GM21423 (cell line): Measurements from ENCODE around the gene ZNF587B.
"Not testable (repeated sequence)": the region's sequence is repeated elsewhere in the genome, so short reads cannot be mapped to it uniquely, and the experiment has no call there.

Experiments used
- ATAC-seq: cut with Tn5 transposase; IDR thresholded peaks from one replicate; pipeline ENCODE4 v1.9.1; 2021; ENCODE audit warnings: mild to moderate bottlenecking, moderate library complexity; ENCODE audit not compliant: unreplicated experiment

Gene ZNF587B

DNA sequence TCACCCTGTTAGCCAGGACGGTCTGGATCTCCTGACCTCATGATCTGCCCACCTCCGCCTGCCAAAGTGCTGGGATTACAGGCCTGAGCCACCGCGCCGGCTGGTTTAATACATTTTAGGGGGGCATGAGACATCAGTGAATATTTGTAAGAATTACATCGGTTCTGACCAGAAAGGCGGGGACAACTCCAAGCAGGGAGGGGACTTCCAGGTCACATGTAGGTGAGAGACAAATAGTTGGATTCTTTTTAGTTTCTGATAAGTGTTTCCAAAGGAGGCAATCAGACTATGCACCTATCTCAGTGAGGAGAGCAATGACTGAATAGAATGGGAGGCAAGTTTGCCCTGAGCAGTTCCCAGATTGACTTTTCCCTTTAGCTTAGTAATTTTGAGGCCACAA is 11.7 kb upstream of the ZNF587B start:
- ATAC-seq = no peak

GRCh38 chr19:57819475-57820148 is 10.5 kb upstream of the ZNF587B start:
- peak; percentile 90 for ATAC-seq

GRCh38 chr19:57820599-57820998 is 9.5 kb upstream of the ZNF587B start:
- no peak for ATAC-seq

DNA sequence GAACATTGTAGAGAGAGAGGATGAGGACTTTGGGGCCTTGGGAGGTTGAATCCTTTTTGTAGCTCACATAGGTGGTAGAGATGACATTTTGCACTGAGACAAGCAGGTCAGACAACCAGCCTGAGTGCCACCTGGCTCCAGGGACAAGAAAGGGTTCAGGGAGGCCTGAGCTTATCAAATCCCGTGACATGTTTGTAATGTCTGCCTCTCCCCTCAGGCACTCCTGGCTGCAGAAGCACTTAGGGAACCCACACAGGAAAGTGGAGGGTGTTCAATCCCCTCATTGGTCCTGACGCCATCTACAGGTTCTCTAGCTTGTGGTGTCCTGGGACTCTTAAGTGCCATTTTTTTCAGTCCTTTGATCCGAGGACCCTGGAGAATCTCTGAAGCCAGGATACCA is 9.0 kb upstream of the ZNF587B start:
- ATAC-seq = not testable (repeated sequence)

DNA sequence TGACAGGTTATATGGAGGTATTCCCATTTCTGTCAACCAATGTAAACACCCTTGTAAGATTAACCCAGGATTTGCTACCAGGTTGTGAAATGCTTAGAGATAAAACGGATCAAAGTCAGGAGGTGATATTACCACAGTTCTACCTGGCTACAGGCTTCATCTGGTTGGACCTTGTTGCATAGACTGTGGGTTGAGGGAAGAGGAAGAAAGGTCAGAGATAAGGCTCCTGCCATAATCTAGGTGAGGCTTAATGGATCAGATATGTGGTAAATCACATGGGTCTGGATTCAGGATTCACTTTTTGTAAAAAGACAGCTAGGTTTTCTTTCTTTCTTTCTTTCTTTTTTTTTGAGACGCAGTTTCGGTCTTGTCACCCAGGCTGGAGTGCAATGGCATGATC is 8.6 kb upstream of the ZNF587B start:
- ATAC-seq = not testable (repeated sequence)

DNA sequence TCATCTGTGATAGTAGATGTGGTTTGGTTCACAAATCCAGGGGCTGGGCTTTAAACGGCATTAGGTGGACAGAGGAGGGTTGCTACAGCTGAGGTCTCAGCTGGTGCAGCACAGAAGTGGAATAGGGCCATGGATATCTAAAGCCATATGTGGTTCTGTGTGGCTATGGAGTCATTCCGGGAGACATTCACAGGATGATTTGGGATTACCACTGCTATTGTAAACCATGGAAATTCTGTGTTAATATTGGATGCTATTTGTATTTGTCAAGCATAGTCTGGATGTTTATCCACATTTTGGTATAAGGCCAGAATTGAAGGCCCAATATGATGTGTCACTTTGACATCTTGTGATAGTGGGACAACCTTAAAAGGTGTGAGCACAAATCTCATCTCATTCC is 6.9 kb upstream of the ZNF587B start:
- ATAC-seq = not testable (repeated sequence)

DNA sequence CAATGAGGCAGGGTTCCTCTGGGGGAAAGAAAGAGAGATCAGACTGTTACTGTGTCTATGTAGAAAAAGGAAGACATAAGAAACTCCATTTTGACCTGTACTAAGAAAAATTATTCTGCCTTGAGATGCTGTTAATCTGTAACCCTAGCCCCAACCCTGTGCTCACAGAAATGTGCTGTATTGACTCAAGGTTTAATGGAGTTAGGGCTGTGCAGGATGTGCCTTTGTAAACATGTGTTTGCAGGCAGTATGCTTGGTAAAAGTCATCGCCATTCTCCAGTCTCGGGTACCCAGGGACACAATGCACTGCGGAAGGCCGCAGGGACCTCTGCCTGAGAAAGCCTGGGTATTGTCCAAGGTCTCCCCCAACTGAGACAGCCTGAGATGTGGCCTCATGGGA is 6.5 kb upstream of the ZNF587B start:
- ATAC-seq = not testable (repeated sequence)

DNA sequence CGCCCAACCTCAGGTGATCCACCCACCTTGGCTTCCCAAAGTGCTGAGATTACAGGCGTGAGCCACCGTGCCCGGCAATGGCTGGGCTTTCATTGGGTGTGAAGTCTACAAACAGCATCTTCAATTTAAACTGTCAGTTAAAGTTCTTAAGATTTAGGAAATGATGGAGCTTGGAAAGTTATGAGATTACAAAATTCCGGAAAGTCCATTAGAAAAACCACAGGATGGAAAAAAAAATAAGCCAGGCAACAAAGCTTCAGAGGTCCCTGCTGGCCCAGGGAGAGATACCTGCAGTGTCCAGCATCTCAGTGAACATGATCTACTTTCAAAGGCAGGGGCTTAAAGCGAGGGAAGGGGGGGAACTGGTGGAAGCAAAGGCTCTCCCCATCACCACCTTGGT is 4.6 kb upstream of the ZNF587B start:
- ATAC-seq = no peak

GRCh38 chr19:57829316-57829715 is 783 bp upstream of the ZNF587B start:
- no peak for ATAC-seq

DNA sequence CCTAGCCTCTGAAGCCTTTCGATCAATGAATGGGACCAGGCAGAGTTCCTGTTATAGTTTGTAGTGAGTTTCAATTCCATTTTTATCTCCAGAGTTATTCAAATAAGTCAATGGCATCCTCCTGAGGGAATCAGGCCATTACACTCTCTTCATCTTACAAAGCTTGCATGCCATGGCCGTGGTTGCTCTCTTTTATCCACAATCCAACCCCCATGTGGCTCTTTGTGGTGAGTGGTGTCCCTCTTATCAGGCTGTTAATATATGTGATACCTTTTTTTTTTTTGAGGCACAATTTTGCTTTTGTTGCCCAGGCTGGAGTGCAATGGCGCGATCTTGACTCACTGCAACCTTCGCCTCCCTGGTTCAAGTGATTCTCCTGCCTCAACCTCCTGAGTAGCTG is 6.9 kb downstream of the ZNF587B start:
- ATAC-seq = not testable (repeated sequence)

GRCh38 chr19:57838622-57839191 is 8.6 kb downstream of the ZNF587B start:
- not testable (repeated sequence) for ATAC-seq

DNA sequence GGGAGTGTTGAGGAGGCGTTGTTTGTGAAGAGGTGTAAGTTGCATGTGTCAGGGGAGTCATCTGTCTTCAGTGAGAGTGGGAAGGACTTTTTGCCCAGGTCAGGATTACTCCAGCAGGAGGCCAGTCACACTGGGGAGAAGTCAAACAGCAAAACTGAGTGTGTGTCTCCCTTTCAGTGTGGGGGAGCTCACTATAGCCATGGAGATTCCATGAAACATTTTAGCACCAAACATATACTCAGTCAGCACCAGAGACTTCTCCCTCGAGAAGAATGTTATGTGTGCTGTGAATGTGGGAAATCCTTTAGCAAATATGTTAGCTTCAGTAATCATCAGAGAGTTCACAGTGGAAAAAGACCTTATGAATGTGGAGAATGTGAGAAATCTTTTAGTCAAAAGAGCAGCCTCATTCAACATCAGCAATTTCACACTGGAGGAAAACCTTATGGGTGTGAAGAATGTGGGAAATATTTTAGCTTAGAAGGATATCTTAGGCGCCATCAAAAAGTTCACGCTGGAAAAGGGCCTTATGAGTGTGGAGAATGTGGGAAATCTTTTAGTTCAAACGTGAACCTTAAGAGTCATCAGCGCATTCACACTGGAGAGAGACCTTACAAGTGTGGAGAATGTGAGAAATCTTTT is 11.1 kb downstream of the ZNF587B start:
- ATAC-seq = no peak

- not testable (repeated sequence) for ATAC-seq
Measured at GRCh38 chr19:57847164-57847563, 17.1 kb downstream of the ZNF587B start.

DNA sequence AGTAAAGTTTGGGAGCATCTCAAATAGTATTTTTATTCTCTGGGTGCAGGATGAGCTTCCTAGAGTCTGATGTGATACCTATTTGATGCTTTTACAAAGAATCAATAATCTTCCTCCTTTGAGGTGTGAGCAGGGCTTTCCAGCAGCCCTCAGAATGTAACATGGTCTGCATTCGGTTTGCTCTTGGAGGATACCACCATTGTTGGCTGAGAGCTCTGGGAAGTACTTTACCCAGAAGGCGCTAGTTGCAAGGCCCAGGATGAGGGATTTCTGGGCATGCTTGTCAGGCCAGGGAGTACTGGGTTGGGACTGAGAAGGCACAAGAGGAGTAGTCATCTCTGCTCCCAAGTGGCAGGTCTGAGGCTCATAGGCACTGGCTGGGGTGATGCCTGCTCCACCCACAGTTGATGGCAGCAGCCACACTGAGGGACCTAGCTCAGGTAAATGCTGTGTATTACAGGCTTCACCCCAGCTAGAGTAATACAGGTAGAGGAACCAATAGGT is 19.1 kb downstream of the ZNF587B start:
- ATAC-seq = peak; percentile 28

GRCh38 chr19:57849666-57850473 is 19.8 kb downstream of the ZNF587B start, which contains the start of gene ZNF587:
Gene ZNF587 (plus strand): TSS chr19:57849859. CDS start chr19:57850039, 180 bp downstream.
- ATAC-seq = peak; percentile 99

- ATAC-seq = no peak
Measured at GRCh38 chr19:57850553-57851017, 20.5 kb downstream of the ZNF587B start.

- not testable (repeated sequence) for ATAC-seq
Measured at GRCh38 chr19:57851812-57852603, 21.9 kb downstream of the ZNF587B start.

- not testable (repeated sequence) for ATAC-seq
Measured at GRCh38 chr19:57854117-57854516, 24.0 kb downstream of the ZNF587B start.

- ATAC-seq = not testable (repeated sequence)
Measured at GRCh38 chr19:57862351-57862750, 32.3 kb downstream of the ZNF587B start.

DNA sequence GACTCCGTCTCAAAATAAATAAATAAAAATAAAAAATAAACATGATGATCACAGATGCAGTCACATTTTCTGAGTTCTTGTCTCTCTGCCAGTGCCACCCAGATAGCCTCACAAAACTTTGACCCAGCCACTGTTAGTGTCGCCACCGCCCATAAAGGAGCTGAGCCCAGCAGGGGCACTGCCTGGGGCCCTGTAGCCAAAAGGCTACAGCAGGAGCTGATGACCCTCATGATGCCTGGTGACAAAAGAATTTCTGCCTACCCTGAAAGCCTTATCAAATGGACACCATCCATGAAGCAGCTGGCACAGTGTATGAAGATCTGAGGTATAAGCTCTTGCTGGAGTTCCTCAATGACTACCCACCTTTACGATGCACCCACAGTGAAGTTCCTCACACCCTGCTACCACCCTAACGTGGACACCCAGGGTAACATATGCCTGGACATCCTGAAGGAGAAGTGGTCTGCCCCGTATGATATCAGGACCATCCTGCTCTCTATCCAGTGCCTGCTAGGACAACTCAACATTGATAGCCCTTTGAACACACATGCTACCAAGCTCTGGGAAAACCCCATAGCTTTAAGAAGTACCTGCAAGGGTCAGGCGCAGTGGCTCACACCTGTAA is 37.9 kb downstream of the ZNF587B start:
- no peak for ATAC-seq
